ENCODE measurements around the gene BANF1. TPM values are rescaled to one million over a fixed set of nuclear protein-coding genes. Genes with fewer than 3 reads are reported as not detected.

BANF1 gene
- total RNA-seq, 4 donors from 2014 or later, result 35.9 to 61.2 (median 43.4) TPM

DNA sequence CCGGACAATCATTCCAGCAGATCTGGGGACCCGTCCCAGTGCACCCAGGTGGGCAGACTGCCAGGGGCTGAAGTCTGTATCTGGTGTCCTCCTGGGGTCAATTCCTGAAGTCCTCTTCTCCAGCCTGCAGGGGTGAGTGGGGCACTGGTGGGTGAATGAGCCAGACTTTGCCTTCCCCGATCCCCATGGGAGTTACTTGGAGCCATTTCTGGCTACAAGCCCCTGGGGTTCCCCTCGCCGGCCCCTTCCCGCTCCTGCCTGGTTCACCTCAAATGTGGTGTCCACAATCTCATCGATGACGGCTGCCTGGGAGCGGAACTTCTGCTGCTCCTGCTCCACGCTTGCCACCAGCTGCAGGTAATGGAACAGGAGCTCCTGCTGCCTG lies 14.5 kb downstream of the BANF1 start:
- Histone ChIP-seq H3K4me3 (no peak overlapping the region), H3K4me1 (peaks cover 0 to 7% (median 0%) of the 10 kb centered on the region in 3 donors), H3K9me3 (no peaks in the 10 kb centered on the region), H3K27ac (no peak overlapping the region), H3K27me3 (peaks cover 38% of the 10 kb centered on the region), H3K36me3 (no peaks in the 10 kb centered on the region)
- TF ChIP-seq, protein P1, sequence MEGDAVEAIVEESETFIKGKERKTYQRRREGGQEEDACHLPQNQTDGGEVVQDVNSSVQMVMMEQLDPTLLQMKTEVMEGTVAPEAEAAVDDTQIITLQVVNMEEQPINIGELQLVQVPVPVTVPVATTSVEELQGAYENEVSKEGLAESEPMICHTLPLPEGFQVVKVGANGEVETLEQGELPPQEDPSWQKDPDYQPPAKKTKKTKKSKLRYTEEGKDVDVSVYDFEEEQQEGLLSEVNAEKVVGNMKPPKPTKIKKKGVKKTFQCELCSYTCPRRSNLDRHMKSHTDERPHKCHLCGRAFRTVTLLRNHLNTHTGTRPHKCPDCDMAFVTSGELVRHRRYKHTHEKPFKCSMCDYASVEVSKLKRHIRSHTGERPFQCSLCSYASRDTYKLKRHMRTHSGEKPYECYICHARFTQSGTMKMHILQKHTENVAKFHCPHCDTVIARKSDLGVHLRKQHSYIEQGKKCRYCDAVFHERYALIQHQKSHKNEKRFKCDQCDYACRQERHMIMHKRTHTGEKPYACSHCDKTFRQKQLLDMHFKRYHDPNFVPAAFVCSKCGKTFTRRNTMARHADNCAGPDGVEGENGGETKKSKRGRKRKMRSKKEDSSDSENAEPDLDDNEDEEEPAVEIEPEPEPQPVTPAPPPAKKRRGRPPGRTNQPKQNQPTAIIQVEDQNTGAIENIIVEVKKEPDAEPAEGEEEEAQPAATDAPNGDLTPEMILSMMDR (IDR thresholded peaks at IDR 0.05), result no peak
- TF ChIP-seq POLR2A (IDR thresholded peaks at IDR 0.05) (no peak), EP300 (IDR thresholded peaks at IDR 0.05) (no peak), POLR2AphosphoS5 (IDR thresholded peaks at IDR 0.05) (no peak)
- no CpG with 5 or more reads among the region's 10 CpGs for WGBS, 2 donors (ENCODE audit: low coverage in 1 of 2)
- ATAC-seq, result no peak

GRCh38 chr11:66017321-66017720 lies 15.0 kb downstream of the BANF1 start:
- Histone ChIP-seq H3K36me3 (no peaks in the 10 kb centered on the region), H3K4me1 (peaks cover 0 to 8% (median under 1%) of the 10 kb centered on the region in 3 donors), H3K27me3 (peaks cover 33% of the 10 kb centered on the region), H3K9me3 (no peaks in the 10 kb centered on the region), H3K4me3 (no peak overlapping the region), H3K27ac (no peak overlapping the region)
- ATAC-seq, result no peak
- 40 to 78% methylated on average over 1 to 3 of the region's 4 CpGs for WGBS, 2 donors (ENCODE audit: low coverage in 1 of 2)
- TF ChIP-seq, protein P1 (IDR thresholded peaks at IDR 0.05), result no peak
- TF ChIP-seq EP300 (IDR thresholded peaks at IDR 0.05) (no peak), POLR2A (IDR thresholded peaks at IDR 0.05) (no peak), POLR2AphosphoS5 (IDR thresholded peaks at IDR 0.05) (no peak)

DNA sequence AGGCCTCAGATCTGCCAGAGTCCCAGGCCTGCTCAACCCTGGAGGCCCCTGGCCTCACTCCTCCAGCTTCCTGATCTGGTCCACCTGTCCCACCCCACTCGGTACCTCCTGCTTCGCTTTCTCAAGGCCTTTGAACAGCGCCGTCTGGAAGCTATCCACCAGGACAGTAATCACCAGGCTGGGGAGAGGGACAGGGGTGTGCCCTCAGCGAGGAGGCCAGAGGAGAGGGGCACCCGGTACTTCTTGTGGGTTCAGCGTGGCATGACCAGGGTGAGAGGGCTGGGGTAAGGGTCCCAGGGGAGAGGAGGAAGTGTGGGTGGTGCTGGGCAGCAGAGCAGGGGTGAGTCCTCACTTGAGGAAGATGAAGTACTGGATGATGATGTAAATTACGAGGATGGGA lies 17.9 kb downstream of the BANF1 start:
- ATAC-seq, result no peak
- peaks cover 17% of the 10 kb centered on the region for H3K27me3 ChIP-seq
- H3K4me1 ChIP-seq, result peaks cover 0 to 13% (median 6%) of the 10 kb centered on the region in 3 donors
- H3K27ac ChIP-seq, result no peak overlapping the region
- H3K9me3 ChIP-seq, result no peaks in the 10 kb centered on the region
- no peak overlapping the region for H3K4me3 ChIP-seq
- WGBS, 2 donors (ENCODE audit: low coverage in 1 of 2), result 20 to 42% methylated on average over 2 of the region's 8 CpGs
- no peaks in the 10 kb centered on the region for H3K36me3 ChIP-seq
- no peak for TF ChIP-seq POLR2A (IDR thresholded peaks at IDR 0.05)
- no peak for TF ChIP-seq POLR2AphosphoS5 (IDR thresholded peaks at IDR 0.05)
- no peak for TF ChIP-seq EP300 (IDR thresholded peaks at IDR 0.05)
- TF ChIP-seq, protein P1 (IDR thresholded peaks at IDR 0.05), result no peak

GRCh38 chr11:66020618-66021357 lies 18.5 kb downstream of the BANF1 start:
- Histone ChIP-seq H3K27me3 (peaks cover 13% of the 10 kb centered on the region), H3K27ac (no peak overlapping the region)
- ATAC-seq, result no peak

More at GRCh38 chr11:66020618-66021357, 18.5 kb downstream of the BANF1 start:
- Histone ChIP-seq H3K36me3 (no peaks in the 10 kb centered on the region), H3K9me3 (no peaks in the 10 kb centered on the region), H3K4me1 (peaks cover 0 to 13% (median 6%) of the 10 kb centered on the region in 3 donors), H3K4me3 (no peak overlapping the region)
- TF ChIP-seq POLR2AphosphoS5 (IDR thresholded peaks at IDR 0.05) (no peak), POLR2A (IDR thresholded peaks at IDR 0.05) (no peak), EP300 (IDR thresholded peaks at IDR 0.05) (no peak)
- TF ChIP-seq, protein P1 (IDR thresholded peaks at IDR 0.05), result no peak
- WGBS, 2 donors (ENCODE audit: low coverage in 1 of 2), result 76 to 93% methylated on average over 6 to 11 of the region's 25 CpGs

Data from gastroesophageal sphincter (tissue), 4 donors.